GM21367 (cell line): ENCODE measurements around the gene TATDN2.
"Not testable (repeated sequence)": the region's sequence is repeated elsewhere in the genome, so short reads cannot be mapped to it uniquely, and the experiment has no call there.

Experiments
- ATAC-seq: cut with Tn5 transposase; IDR thresholded peaks from one replicate; pipeline ENCODE4 v1.9.1; 2021; ENCODE audit not compliant: unreplicated experiment

TATDN2 gene

DNA sequence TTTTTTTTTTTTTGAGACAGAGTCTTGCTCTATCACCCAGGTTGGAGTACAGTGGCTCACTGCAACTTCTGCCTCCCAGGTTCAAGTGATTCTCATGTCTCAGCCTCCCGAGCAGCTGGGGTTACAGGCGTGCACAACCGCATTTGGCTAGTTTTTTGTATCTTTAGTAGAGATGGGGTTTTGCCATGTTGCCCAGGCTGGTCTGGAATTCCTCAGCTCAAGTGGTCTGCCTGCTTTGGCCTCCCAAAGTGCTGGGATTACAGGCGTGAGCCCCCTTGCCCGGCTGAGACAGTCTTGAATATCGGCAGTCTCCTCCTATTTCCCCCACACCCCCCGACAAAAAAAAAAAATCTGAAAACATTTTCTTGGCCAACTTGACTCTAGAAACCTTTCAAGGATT, 18.7 kb downstream of the TATDN2 start:
- not testable (repeated sequence) for ATAC-seq

- ATAC-seq, result no peak
These were observed 19.9 kb downstream of the TATDN2 start for GRCh38 chr3:10268116-10268515.

DNA sequence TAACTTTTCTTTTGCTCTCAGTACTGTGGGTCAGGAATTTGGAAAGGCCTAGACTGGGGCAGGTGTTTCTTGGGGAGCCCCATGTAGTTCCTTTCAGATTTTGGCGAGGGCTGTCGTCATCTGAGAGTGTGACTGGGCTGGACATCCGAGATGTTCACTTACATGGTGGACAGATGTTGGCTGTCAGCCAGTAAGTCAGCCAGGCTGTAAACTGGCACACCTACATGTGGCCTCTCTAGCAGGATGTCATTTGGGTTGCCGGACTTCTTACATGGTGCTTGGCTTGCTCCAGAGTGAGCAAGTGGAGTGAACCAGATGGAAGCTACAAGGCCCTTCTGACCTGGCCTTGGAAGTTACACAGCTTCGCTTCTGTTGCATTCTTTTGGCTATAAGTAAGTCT, 20.7 kb downstream of the TATDN2 start:
- ATAC-seq, result no peak

DNA sequence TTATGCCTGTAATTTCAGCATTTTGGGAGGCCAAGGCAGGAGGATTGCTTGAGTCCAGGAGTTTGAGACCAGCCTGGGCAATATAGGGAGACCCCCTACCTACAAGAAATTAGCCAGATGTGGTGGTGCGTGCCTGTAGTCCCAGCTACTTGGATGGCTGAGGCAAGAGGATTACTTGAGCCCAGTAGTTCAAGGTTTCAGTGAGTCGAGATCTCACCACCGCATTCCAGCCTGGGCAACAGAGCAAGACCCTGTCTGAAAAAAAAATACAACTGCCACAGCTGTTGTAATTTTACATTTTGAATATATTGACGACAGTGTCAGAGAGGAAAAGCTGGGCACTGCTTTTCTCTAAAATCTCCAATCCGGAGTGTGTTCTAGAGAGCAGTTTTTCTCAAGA, 21.2 kb downstream of the TATDN2 start:
- no peak for ATAC-seq

DNA sequence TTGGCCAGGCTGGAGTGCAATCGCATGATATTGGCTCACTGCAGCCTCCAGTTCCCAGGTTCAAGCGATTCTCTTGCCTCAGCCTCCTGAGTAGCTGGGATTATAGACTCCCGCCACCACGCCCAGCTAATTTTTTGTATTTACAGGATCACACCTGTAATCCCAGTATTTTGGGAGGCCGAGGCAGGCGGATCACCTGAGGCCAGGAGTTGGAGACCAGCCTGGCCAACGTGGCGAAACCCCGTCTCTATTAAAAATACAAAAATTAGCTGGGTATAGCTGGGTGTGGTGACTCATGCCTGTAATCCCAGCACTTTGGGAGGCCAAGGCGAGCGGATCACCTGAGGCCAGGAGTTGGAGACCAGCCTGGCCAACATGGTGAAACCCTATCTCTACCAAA, 24.2 kb downstream of the TATDN2 start:
- not testable (repeated sequence) for ATAC-seq

DNA sequence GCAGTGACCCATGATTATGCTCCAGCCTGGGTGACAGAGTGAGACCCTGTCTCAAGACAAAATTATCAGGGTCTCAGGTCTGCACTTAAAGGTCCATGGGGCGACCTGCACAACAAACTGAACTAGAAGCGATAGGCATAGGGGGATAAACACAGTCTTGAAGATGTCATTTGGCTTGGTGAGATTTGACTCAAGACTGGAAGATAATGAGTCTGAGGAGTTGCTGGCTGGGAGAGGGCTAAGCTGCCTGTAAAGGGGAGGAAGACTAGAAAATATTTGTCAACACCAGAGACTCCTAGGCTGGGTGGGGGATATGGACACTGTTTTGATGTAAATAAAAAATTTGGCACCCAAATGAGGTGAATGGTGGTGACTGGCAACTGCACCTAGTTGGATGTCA, 24.7 kb downstream of the TATDN2 start:
- no peak for ATAC-seq

DNA sequence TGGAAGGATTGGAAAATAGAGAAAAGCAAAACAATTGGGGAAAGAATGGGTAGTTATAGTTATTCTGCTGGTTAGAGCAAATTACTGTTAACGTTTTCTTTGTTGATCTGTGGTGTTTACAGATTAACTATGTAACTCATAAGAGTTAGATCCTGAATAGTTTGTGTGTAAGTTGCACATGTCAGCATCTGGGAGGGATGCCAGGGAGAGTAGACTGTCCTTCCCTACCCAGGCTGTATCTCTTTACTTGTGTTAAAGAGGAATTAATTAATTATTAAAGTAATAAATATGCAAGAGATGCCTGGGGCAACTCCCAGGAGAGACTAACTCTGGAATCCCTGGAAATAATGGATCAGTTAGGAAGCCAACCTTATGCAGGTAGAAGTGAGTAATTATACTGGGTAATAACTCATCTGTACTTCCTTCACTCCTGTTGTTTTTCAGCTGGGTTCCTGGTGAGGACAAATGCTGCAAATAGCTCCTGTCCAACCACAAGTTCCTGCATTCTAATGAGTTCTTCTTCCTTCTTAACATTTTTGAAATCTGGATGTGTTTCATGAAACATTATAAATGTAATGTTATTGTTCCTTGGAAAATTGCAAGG, 25.5 kb downstream of the TATDN2 start:
- no peak for ATAC-seq

DNA sequence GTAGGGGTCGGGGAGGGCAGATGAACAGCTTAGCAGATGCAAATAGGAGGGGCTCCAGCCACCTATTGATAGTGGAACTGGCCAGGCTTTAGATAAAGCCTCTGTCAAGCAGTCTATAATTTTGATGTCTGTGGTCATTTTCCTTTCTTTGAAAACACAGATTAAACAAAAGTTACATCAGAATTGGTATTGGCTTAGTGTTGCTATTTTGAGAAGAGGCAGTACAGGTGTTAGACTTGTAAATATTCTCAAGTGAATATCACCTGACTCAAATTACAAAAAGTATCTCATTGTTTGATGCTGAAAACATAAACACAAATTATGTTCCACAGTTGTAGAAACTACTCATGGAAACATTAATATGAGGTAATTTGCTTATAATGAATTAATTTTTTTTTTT, 26.3 kb downstream of the TATDN2 start:
- ATAC-seq, result no peak

- no peak for ATAC-seq
These were observed 28.9 kb downstream of the TATDN2 start for GRCh38 chr3:10277115-10277625.

DNA sequence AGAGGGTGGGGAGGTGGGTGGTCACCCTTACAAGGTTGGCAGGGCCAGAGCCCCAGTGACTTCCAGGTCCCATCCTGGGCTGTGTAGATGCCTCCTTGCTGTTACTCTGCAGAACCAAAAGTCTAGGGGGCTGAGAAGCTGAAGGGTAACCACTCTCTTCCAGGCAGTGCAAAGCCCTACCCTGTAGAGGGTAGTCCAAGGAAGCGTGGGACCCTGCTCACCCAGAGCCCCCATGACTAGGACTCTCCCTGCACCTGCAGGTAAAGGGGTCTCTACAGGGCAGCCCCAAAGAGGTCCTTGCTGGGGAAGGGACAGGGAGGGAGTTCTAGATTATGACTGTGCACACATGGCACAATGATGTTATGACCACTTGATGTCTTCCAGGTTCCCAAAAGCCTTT, 30.2 kb downstream of the TATDN2 start:
- no peak for ATAC-seq

GRCh38 chr3:10279384-10280176, 31.3 kb downstream of the TATDN2 start:
- no peak for ATAC-seq

DNA sequence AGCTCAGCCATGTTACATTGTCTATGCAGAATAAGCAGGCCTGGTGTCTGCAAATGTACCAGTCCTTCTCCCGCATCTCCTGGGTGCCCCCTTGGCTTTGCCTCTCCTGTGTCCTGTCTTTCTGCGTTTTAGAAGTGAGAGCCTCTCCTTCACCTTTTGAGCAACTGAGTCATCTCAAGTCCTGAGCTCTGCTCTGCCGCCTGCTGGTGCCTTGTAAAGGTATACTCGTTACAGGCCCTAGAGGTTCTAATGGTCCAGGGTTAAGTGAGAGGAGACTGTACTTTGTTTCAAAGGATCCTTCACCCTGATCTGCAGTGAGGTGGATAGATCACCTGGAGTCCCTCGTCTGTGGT, 31.9 kb downstream of the TATDN2 start:
- ATAC-seq, result no peak

DNA sequence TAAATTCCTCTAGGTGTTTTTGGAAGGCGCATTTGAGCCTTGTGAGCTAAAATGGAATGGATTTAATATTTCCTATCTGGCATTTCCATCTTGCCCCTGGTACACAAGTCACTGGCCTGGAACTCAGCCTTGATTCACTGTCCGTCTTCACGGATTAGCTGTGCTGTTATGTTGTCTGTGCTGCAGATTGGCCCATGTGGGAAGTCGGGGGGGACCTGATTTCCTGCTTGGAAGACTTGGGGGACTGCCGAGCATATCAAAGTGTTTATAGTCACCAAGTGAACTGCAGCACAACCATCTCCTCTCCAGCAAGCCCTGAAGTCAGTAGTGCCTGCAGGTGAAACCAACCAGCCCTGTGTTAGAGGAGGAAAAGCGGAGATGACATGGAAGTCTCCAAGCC, 32.3 kb downstream of the TATDN2 start:
- ATAC-seq, result no peak

DNA sequence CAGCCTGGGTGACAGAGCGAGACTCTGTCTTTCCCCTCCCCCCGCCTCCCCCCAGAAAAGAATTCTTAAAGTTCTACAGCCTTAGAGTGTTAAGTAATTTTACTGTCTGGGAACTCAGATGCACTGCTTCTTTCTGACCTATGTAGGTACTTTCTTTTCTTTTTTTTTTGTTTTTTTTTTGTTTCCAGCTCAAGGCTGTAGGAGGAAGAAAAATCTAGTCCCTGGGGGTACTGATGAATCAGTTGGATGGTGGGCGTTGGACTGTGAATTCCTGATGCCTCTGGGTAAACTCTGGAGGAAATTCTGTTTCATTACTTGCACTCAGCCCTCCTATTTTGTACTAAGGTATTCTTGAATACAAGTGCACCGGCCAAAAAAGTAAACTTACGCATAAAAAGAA, 33.7 kb downstream of the TATDN2 start:
- no peak for ATAC-seq

- no peak for ATAC-seq
These were observed 35.4 kb downstream of the TATDN2 start for GRCh38 chr3:10283638-10284037.

- no peak for ATAC-seq
These were observed 36.2 kb downstream of the TATDN2 start for GRCh38 chr3:10284496-10284895.

DNA sequence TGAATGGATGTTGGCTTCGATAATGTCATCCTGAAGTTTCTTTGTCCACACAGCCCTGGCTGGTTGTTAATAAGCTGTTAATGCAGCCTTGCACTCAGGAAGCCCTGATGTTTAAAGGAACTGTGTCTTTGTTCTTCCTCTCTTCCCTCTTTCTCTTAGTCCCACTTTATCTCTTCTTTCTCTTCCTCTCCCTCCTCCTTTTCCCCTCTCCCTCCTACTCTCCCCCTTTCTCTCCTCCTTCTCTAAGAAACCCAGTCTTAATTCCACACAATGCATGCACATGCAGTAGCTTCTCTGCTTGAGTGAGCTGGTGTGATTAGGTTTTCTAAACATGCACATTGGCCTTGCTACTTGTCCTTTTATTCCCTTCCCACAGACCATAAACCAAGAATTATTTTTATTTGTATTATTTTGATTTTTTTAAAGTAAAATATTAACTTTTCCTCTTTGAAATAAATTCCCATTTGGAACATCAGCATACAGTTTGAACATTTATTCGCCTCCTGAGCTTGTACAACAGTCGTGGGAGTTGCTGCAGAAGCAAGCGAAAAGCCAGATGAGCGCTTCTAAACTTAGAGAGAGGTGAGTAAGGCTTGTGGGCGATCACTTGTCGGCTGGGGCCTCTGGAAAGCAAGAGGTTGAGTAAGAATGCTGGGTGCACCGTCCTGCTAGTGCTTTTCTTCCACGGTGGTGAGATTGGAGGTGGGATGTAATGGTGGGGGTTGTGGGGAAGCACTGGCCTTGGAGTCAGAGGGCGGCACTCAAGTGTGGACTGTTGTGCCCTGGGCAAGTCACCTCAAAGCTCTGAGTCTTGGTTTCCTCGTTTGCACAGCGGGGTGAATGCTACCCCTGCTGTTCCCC, 37.2 kb downstream of the TATDN2 start:
- no peak for ATAC-seq

GRCh38 chr3:10286133-10286524, 37.9 kb downstream of the TATDN2 start:
- no peak for ATAC-seq

GRCh38 chr3:10286596-10287295, 38.5 kb downstream of the TATDN2 start:
- ATAC-seq, result no peak

GRCh38 chr3:10287936-10288574, 39.8 kb downstream of the TATDN2 start:
- no peak for ATAC-seq

GRCh38 chr3:10288575-10288960, 40.3 kb downstream of the TATDN2 start:
- ATAC-seq, result no peak
